Muscle of leg (tissue), 11 donors: ENCODE measurements around the gene ZNF346. TPM values are rescaled to one million over a fixed set of nuclear protein-coding genes. Genes with fewer than 3 reads are reported as not detected.
A peak's percentile ranks its signal among the peaks of the same experiment; 100 is the strongest.

Experiments used
- DNase-seq: peaks from one replicate; pipeline ENCODE4 v3.0.0; 2013
- H3K27ac ChIP-seq: one replicate; pipeline ENCODE4 v1.5.1; 2013; ENCODE audit warnings: mild to moderate bottlenecking, low read length, control low read depth
- H3K27me3 ChIP-seq: one replicate; pipeline ENCODE4 v1.6.1; 2013; ENCODE audit warnings: low read length; ENCODE audit not compliant: control insufficient read depth, insufficient read depth
- H3K36me3 ChIP-seq: one replicate; pipeline ENCODE4 v1.6.1; 2013; ENCODE audit warnings: low read length; ENCODE audit not compliant: control insufficient read depth, insufficient read depth
- H3K4me1 ChIP-seq: one replicate; pipeline ENCODE4 v1.6.1; 2013; ENCODE audit warnings: low read length; ENCODE audit not compliant: control insufficient read depth, insufficient read depth
- H3K4me3 ChIP-seq: one replicate; pipeline ENCODE4 v1.5.1; 2013; ENCODE audit warnings: low read length, control low read depth
- H3K9me3 ChIP-seq: replicated peaks from 2 replicates; pipeline ENCODE4 v1.6.1; 2013; ENCODE audit warnings: low read depth, low read length; ENCODE audit not compliant: control insufficient read depth
- WGBS: methylation state at CpG from one replicate; pipeline ENCODE4 v1.1.5; 2013; ENCODE audit warnings: missing lambda C conversion rate; ENCODE audit not compliant: insufficient coverage; 5-methylcytosine and 5-hydroxymethylcytosine counted together
- polyA plus RNA-seq, 8 donors: library from polyadenylated mRNA; unstranded; fragments of 120-200 nt; gene quantifications; one replicate each; pipeline versions ENCODE4 v1.2.1 to v1.2.3, GENCODE V29; 2013; ENCODE audit warnings: inconsistent platforms in 1 of 8, low replicate concordance in 1 of 8; ENCODE audit not compliant: insufficient read length in 8 of 8, insufficient read depth in 1 of 8
- total RNA-seq: library from RNA; stranded (reverse); fragments of 120-200 nt; gene quantifications from one replicate; pipeline ENCODE4 v1.2.4, GENCODE V29; 2013

Gene ZNF346
- total and polyA plus RNA-seq, 9 donors = 12.4 to 17.1 (median 14.5) TPM

- Histone ChIP-seq H3K36me3 (peaks cover 36% of the 10 kb centered on the region), H3K4me1 (no peaks in the 10 kb centered on the region), H3K27ac (no peak overlapping the region), H3K27me3 (no peaks in the 10 kb centered on the region), H3K9me3 (no peaks in the 10 kb centered on the region), H3K4me3 (no peak overlapping the region)
- WGBS = 96% methylated on average over 5 of the region's 5 CpGs
- DNase-seq = no peak
Observed at GRCh38 chr5:177049285-177049684, 26.8 kb downstream of the ZNF346 start.

GRCh38 chr5:177064500-177065277, 42.2 kb downstream of the ZNF346 start:
- peaks cover 40% of the 10 kb centered on the region for H3K36me3 ChIP-seq

GRCh38 chr5:177065491-177065890, 43.0 kb downstream of the ZNF346 start:
- 94% methylated on average over 2 of the region's 6 CpGs for WGBS
- Histone ChIP-seq H3K9me3 (no peaks in the 10 kb centered on the region), H3K27me3 (no peaks in the 10 kb centered on the region), H3K36me3 (peaks cover 40% of the 10 kb centered on the region), H3K27ac (no peak overlapping the region), H3K4me3 (no peak overlapping the region), H3K4me1 (no peaks in the 10 kb centered on the region)
- no peak for DNase-seq

More at GRCh38 chr5:177064500-177065277, 42.2 kb downstream of the ZNF346 start:
- DNase-seq = no peak
- Histone ChIP-seq H3K27ac (no peak overlapping the region), H3K27me3 (no peaks in the 10 kb centered on the region), H3K9me3 (no peaks in the 10 kb centered on the region), H3K4me1 (no peaks in the 10 kb centered on the region), H3K4me3 (no peak overlapping the region)
- WGBS = 79% methylated on average over 8 of the region's 12 CpGs

GRCh38 chr5:177066224-177066623, 43.7 kb downstream of the ZNF346 start:
- Histone ChIP-seq H3K27me3 (no peaks in the 10 kb centered on the region), H3K4me1 (no peaks in the 10 kb centered on the region), H3K36me3 (peaks cover 40% of the 10 kb centered on the region), H3K4me3 (no peak overlapping the region), H3K27ac (no peak overlapping the region), H3K9me3 (no peaks in the 10 kb centered on the region)
- no CpG with 5 or more reads among the region's 2 CpGs for WGBS
- DNase-seq = no peak

- no peak overlapping the region for H3K27ac ChIP-seq
- H3K9me3 ChIP-seq = no peaks in the 10 kb centered on the region
- no peak for DNase-seq
- 100% methylated on average over 2 of the region's 5 CpGs for WGBS
- peaks cover 36% of the 10 kb centered on the region for H3K36me3 ChIP-seq
- H3K4me3 ChIP-seq = no peak overlapping the region
- peaks cover 3% of the 10 kb centered on the region for H3K4me1 ChIP-seq
- H3K27me3 ChIP-seq = no peaks in the 10 kb centered on the region
Observed at GRCh38 chr5:177067503-177067902, 45.0 kb downstream of the ZNF346 start.

GRCh38 chr5:177070536-177071191, 48.2 kb downstream of the ZNF346 start:
- H3K4me3 ChIP-seq = no peak overlapping the region
- peaks cover 12% of the 10 kb centered on the region for H3K36me3 ChIP-seq
- H3K9me3 ChIP-seq = no peaks in the 10 kb centered on the region
- no peak overlapping the region for H3K27ac ChIP-seq
- no peak for DNase-seq
- no CpG with 5 or more reads among the region's 6 CpGs for WGBS
- peaks cover 3% of the 10 kb centered on the region for H3K4me1 ChIP-seq
- H3K27me3 ChIP-seq = no peaks in the 10 kb centered on the region

GRCh38 chr5:177071666-177072385, 49.3 kb downstream of the ZNF346 start:
- H3K9me3 ChIP-seq = no peaks in the 10 kb centered on the region
- peak; percentile 93 for DNase-seq
- no peaks in the 10 kb centered on the region for H3K27me3 ChIP-seq
- peaks cover 3% of the 10 kb centered on the region for H3K4me1 ChIP-seq
- WGBS = 21% methylated on average over 4 of the region's 6 CpGs
- peaks cover 8% of the 10 kb centered on the region for H3K36me3 ChIP-seq
- peak overlapping the region; percentile 51 for H3K27ac ChIP-seq
- H3K4me3 ChIP-seq = no peak overlapping the region

GRCh38 chr5:177077335-177077734, 54.8 kb downstream of the ZNF346 start:
- WGBS = 100% methylated on average over 2 of the region's 2 CpGs
- H3K9me3 ChIP-seq = no peaks in the 10 kb centered on the region
- H3K27ac ChIP-seq = no peak overlapping the region
- peaks cover under 1% of the 10 kb centered on the region for H3K36me3 ChIP-seq
- H3K27me3 ChIP-seq = no peaks in the 10 kb centered on the region
- H3K4me1 ChIP-seq = peaks cover 9% of the 10 kb centered on the region
- H3K4me3 ChIP-seq = no peak overlapping the region
- DNase-seq = no peak

GRCh38 chr5:177079606-177080005, 57.1 kb downstream of the ZNF346 start:
- Histone ChIP-seq H3K9me3 (no peaks in the 10 kb centered on the region), H3K27ac (no peak overlapping the region), H3K27me3 (peaks cover 4% of the 10 kb centered on the region), H3K4me1 (peaks cover 9% of the 10 kb centered on the region), H3K36me3 (no peaks in the 10 kb centered on the region), H3K4me3 (no peak overlapping the region)
- DNase-seq = no peak
- WGBS = no CpG with 5 or more reads among the region's 9 CpGs

GRCh38 chr5:177080265-177080664, 57.8 kb downstream of the ZNF346 start:
- no CpG with 5 or more reads among the region's 5 CpGs for WGBS
- Histone ChIP-seq H3K4me3 (no peak overlapping the region), H3K36me3 (no peaks in the 10 kb centered on the region), H3K27ac (no peak overlapping the region), H3K9me3 (no peaks in the 10 kb centered on the region), H3K27me3 (peaks cover 4% of the 10 kb centered on the region), H3K4me1 (peaks cover 9% of the 10 kb centered on the region)
- DNase-seq = no peak
